ENCODE measurements around the gene KRT7.

KRT7 gene

GRCh38 chr12:52270541-52271070 is 37.6 kb downstream of the KRT7 start:
- H3K4me3 Mint-ChIP-seq: no peak overlapping the region
- no peak for TF ChIP-seq CTCF (IDR thresholded peaks at IDR 0.05)
- H3K27ac Mint-ChIP-seq: no peak overlapping the region
- H3K27me3 Mint-ChIP-seq (ENCODE audit: low read depth, poor library complexity): peaks cover 47% of the 10 kb centered on the region
- peaks cover 7% of the 10 kb centered on the region for H3K4me1 Mint-ChIP-seq
- H3K9me3 Mint-ChIP-seq: no peaks in the 10 kb centered on the region
- H3K36me3 Mint-ChIP-seq (ENCODE audit: low read depth): no peaks in the 10 kb centered on the region
- no peak for DNase-seq

DNA sequence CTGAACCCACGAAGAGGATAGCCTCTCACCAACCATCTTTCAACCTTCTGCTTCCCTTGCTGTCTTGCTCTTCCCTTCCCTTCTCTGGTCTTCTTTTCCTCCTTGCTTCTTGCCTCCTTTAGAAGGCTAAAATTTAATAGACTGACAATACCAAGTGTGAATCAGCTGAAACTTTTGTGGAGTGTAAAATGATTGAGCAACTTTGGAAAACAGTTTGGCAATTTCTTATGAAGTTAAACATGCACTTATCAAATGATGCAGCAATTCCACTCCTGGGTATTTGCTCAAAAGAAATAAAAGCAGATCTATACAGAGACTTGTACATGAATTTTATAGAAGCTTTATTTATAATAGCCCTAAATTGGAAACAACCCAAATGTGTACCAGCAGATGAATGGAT is 38.1 kb downstream of the KRT7 start:
- Mint-ChIP-seq H3K4me1 (peaks cover 7% of the 10 kb centered on the region), H3K36me3 (ENCODE audit: low read depth) (no peaks in the 10 kb centered on the region), H3K27ac (no peak overlapping the region), H3K9me3 (no peaks in the 10 kb centered on the region), H3K4me3 (no peak overlapping the region), H3K27me3 (ENCODE audit: low read depth, poor library complexity) (peaks cover 53% of the 10 kb centered on the region)
- no peak for DNase-seq
- no peak for TF ChIP-seq CTCF (IDR thresholded peaks at IDR 0.05)

DNA sequence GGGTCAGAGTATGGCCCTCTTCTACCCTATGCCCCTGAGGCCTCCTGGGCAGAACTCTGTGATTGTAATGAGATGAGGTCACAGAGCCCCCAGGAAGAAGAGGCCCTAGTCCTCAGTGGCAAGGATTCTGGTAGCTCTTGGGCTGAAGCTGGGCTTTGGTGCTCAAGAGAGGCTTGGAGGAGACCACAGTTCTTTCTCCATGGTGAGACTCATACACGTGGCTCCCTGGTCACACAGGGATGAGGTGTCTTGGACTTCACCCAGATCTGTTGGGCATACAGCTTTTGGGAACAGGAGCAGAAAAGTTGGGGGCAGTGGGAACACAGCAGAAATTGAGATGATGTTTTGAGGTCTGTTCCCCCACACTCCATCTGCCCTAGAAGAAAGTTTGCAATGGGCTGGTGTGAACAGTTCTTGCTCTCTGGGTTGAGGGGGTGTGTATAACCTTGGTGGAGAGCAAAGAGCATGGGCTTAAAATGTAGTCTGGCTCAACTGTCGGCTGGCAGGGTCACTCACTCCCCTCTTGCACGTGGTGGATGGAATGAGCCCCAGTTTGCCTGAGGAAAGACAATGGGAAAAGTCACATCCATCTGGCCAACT is 41.6 kb downstream of the KRT7 start, which contains the start of gene KRT86:
TSS of gene KRT86 (plus strand) at position 125 of the 600 bp plus-strand sequence. CDS start 27,272 bp downstream, outside the sequence.
- no peaks in the 10 kb centered on the region for H3K9me3 Mint-ChIP-seq
- no peak within 1 kb of the TSS for H3K4me3 Mint-ChIP-seq
- peaks cover 67% of the 10 kb centered on the region for H3K27me3 Mint-ChIP-seq (ENCODE audit: low read depth, poor library complexity)
- TF ChIP-seq CTCF (IDR thresholded peaks at IDR 0.05): no peak
- no peak for DNase-seq
- H3K36me3 Mint-ChIP-seq (ENCODE audit: low read depth): no peaks in the 10 kb centered on the region
- peaks cover 14% of the 10 kb centered on the region for H3K4me1 Mint-ChIP-seq
- no peak within 1 kb of the TSS for H3K27ac Mint-ChIP-seq

- H3K27ac Mint-ChIP-seq: no peak overlapping the region
- no peak for DNase-seq
- TF ChIP-seq CTCF (IDR thresholded peaks at IDR 0.05): no peak
- H3K4me3 Mint-ChIP-seq: no peak overlapping the region
- H3K9me3 Mint-ChIP-seq: no peaks in the 10 kb centered on the region
- H3K36me3 Mint-ChIP-seq (ENCODE audit: low read depth): no peaks in the 10 kb centered on the region
- H3K4me1 Mint-ChIP-seq: peaks cover 21% of the 10 kb centered on the region
- H3K27me3 Mint-ChIP-seq (ENCODE audit: low read depth, poor library complexity): peaks cover 64% of the 10 kb centered on the region
Measured at GRCh38 chr12:52275686-52276085, 42.6 kb downstream of the KRT7 start.

- Mint-ChIP-seq H3K9me3 (no peaks in the 10 kb centered on the region), H3K36me3 (ENCODE audit: low read depth) (no peaks in the 10 kb centered on the region), H3K4me3 (no peak overlapping the region), H3K4me1 (peaks cover 29% of the 10 kb centered on the region), H3K27me3 (ENCODE audit: low read depth, poor library complexity) (peaks cover 59% of the 10 kb centered on the region), H3K27ac (no peak overlapping the region)
- no peak for TF ChIP-seq CTCF (IDR thresholded peaks at IDR 0.05)
- no peak for DNase-seq
Measured at GRCh38 chr12:52277486-52278245, 44.6 kb downstream of the KRT7 start.
